Neural cell (in vitro differentiated cells): ENCODE data around the gene FHDC1. TPM values are rescaled to one million over a fixed set of nuclear protein-coding genes. Genes with fewer than 3 reads are reported as not detected.

Source experiments
- H2AFZ ChIP-seq: fragments of 200-600, 300-800 bp; sonication (generic), shearing (Covaris generic); 2 replicates; pipeline ENCODE4 v1.6.0; 2014; ENCODE audit warnings: low read depth, mild to moderate bottlenecking, antibody characterized with exemption, low read length, moderate library complexity
- H3F3A ChIP-seq: fragments of 200-600 bp; shearing (Covaris generic); 2 replicates; pipeline ENCODE4 v1.6.1; 2016; ENCODE audit warnings: mild to moderate bottlenecking, moderate library complexity, mixed read lengths, antibody characterized with exemption, low read length; ENCODE audit not compliant: insufficient read depth, poor library complexity, severe bottlenecking
- H3K27ac ChIP-seq: fragments of 200-600, 300-800 bp; sonication (generic), shearing (Covaris generic); 2 replicates; pipeline ENCODE4 v1.5.1; 2014; ENCODE audit warnings: mild to moderate bottlenecking, low read length, moderate library complexity
- H3K27me3 ChIP-seq: fragments of 300-800, 200-600 bp; sonication (generic), shearing (Covaris generic); 2 replicates; pipeline ENCODE4 v1.6.0; 2014; ENCODE audit warnings: mild to moderate bottlenecking, low read depth, low read length, moderate library complexity; ENCODE audit not compliant: insufficient read depth
- H3K36me3 ChIP-seq: fragments of 300-800, 200-600 bp; sonication (generic), shearing (Covaris generic); 2 replicates; pipeline ENCODE4 v1.5.1; 2014; ENCODE audit warnings: mild to moderate bottlenecking, antibody characterized with exemption, low read length, moderate library complexity; ENCODE audit not compliant: insufficient read depth
- H3K4me2 ChIP-seq: fragments of 300-800, 200-600 bp; sonication (generic), shearing (Covaris generic); 2 replicates; pipeline ENCODE4 v1.6.0; 2014; ENCODE audit warnings: mild to moderate bottlenecking, low read length
- H3K4me3 ChIP-seq: fragments of 300-800, 200-600 bp; sonication (generic), shearing (Covaris generic); 2 replicates; pipeline ENCODE4 v1.5.1; 2014; ENCODE audit warnings: mild to moderate bottlenecking, low read length, moderate library complexity
- H3K79me2 ChIP-seq: fragments of 200-600 bp; shearing (Covaris generic); replicated peaks from 2 replicates; pipeline ENCODE4 v1.6.0; 2014; ENCODE audit warnings: mild to moderate bottlenecking, low read length, moderate library complexity; ENCODE audit not compliant: insufficient read depth
- H3K9ac ChIP-seq: fragments of 300-800, 200-600 bp; sonication (generic), shearing (Covaris generic); 2 replicates; pipeline ENCODE4 v1.6.1; 2016; ENCODE audit warnings: mild to moderate bottlenecking, low read length, mixed read lengths
- H3K9me2 ChIP-seq: fragments of 200-600 bp; shearing (Covaris generic); 2 replicates; pipeline ENCODE4 v1.6.1; 2016; ENCODE audit warnings: mild to moderate bottlenecking, low read length, mixed read lengths; ENCODE audit not compliant: insufficient read depth
- H3K9me3 ChIP-seq: fragments of 200-600, 300-800 bp; sonication (generic), shearing (Covaris generic); 2 replicates; pipeline ENCODE4 v1.6.1; 2016; ENCODE audit warnings: mild to moderate bottlenecking, mixed run types, low read length, moderate library complexity, mixed read lengths
- H4K20me1 ChIP-seq: fragments of 200-600 bp; shearing (Covaris generic); 2 replicates; pipeline ENCODE4 v1.6.1; 2016; ENCODE audit warnings: mild to moderate bottlenecking, mixed run types; ENCODE audit not compliant: insufficient read depth
- CTCF ChIP-seq: fragments of 450-650 bp; IDR thresholded peaks from 2 replicates; pipeline ENCODE4 v1.5.1; 2014; ENCODE audit warnings: antibody characterized with exemption, mild to moderate bottlenecking, moderate library complexity; ENCODE audit not compliant: poor library complexity, severe bottlenecking
- EP300 ChIP-seq: fragments of 450-650 bp; conservative IDR thresholded peaks from 2 replicates; pipeline ENCODE4 v1.6.1; 2014; ENCODE audit warnings: antibody characterized with exemption, mild to moderate bottlenecking, moderate library complexity; ENCODE audit not compliant: poor library complexity, severe bottlenecking
- EZH2 ChIP-seq: fragments of 200-600, 300-800 bp; shearing (Covaris generic), sonication (generic); IDR thresholded peaks from 2 replicates; pipeline ENCODE4 v1.6.1; 2014; ENCODE audit warnings: antibody characterized with exemption, low read length, borderline replicate concordance, mild to moderate bottlenecking; ENCODE audit not compliant: insufficient read depth, poor library complexity, severe bottlenecking
- MXI1 ChIP-seq: fragments of 450-650 bp; conservative IDR thresholded peaks from 2 replicates; pipeline ENCODE4 v1.6.1; 2014; ENCODE audit warnings: antibody characterized with exemption, mild to moderate bottlenecking; ENCODE audit not compliant: poor library complexity, severe bottlenecking
- POLR2AphosphoS5 ChIP-seq: IDR thresholded peaks from 2 replicates; pipeline ENCODE4 v1.6.1; 2012
- RAD21 ChIP-seq: fragments of 450-650 bp; conservative IDR thresholded peaks from 2 replicates; pipeline ENCODE4 v1.6.1; 2014; ENCODE audit warnings: antibody characterized with exemption, mild to moderate bottlenecking, moderate library complexity
- SMC3 ChIP-seq: fragments of 450-650 bp; conservative IDR thresholded peaks from 2 replicates; pipeline ENCODE4 v1.6.1; 2014; ENCODE audit warnings: antibody characterized with exemption, mild to moderate bottlenecking, moderate library complexity; ENCODE audit not compliant: poor library complexity
- TAF1 ChIP-seq: IDR thresholded peaks from 2 replicates; pipeline ENCODE4 v1.6.1; 2012; ENCODE audit warnings: low read depth
- polyA plus RNA-seq: library from polyadenylated mRNA; depleted of rRNA; stranded (reverse); fragments of >200 nt; gene quantifications from 2 replicates; pipeline ENCODE4 v1.2.3, GENCODE V29; 2014
- TF ChIP-seq, protein P1 (sequence below): IDR thresholded peaks from 2 replicates; pipeline ENCODE4 v1.6.1; 2012; ENCODE audit warnings: borderline replicate concordance

The FHDC1 gene
- polyA plus RNA-seq, 1 donor from 2014 or later, result 11.4 TPM

DNA sequence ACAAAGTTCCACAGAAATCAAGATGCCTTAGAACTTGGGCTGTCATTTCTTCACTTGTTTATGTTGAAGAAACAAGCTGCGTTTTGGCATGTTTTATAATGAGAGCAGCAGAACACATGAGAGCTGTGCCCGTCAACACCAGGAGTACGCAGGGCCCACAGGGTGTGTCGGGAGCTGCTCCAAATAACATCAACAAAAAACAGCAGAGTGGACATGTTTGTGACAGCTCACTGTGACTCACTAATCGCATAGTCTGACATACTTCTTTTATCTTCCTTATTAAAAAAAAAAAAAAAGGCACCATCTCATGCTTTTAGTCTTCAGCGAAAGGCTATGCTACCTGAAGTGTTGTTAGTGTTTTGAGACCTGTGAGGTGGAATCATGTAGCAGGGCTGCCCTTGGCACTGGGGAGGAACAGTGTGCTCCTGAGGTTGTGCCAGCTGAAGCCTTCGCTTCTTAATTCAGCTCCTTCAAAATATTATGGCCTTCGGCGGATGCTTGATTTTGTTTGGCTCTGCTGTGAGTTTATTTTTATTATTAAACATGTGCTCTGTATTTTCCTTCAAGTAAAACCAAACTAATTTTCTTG lies 32.8 kb downstream of the FHDC1 start:
- Histone ChIP-seq H3K4me3 (no peak overlapping the region), H3K36me3 (peaks cover 12% of the 10 kb centered on the region), H3K79me2 (no peaks in the 10 kb centered on the region), H3K9me2 (no peaks in the 10 kb centered on the region), H3K27ac (no peak overlapping the region), H2AFZ (no peak overlapping the region), H3K27me3 (no peaks in the 10 kb centered on the region), H3F3A (no peaks in the 10 kb centered on the region), H3K9ac (no peak overlapping the region), H3K4me2 (no peak overlapping the region), H4K20me1 (no peaks in the 10 kb centered on the region), H3K9me3 (no peaks in the 10 kb centered on the region)
- TF ChIP-seq, protein P1, sequence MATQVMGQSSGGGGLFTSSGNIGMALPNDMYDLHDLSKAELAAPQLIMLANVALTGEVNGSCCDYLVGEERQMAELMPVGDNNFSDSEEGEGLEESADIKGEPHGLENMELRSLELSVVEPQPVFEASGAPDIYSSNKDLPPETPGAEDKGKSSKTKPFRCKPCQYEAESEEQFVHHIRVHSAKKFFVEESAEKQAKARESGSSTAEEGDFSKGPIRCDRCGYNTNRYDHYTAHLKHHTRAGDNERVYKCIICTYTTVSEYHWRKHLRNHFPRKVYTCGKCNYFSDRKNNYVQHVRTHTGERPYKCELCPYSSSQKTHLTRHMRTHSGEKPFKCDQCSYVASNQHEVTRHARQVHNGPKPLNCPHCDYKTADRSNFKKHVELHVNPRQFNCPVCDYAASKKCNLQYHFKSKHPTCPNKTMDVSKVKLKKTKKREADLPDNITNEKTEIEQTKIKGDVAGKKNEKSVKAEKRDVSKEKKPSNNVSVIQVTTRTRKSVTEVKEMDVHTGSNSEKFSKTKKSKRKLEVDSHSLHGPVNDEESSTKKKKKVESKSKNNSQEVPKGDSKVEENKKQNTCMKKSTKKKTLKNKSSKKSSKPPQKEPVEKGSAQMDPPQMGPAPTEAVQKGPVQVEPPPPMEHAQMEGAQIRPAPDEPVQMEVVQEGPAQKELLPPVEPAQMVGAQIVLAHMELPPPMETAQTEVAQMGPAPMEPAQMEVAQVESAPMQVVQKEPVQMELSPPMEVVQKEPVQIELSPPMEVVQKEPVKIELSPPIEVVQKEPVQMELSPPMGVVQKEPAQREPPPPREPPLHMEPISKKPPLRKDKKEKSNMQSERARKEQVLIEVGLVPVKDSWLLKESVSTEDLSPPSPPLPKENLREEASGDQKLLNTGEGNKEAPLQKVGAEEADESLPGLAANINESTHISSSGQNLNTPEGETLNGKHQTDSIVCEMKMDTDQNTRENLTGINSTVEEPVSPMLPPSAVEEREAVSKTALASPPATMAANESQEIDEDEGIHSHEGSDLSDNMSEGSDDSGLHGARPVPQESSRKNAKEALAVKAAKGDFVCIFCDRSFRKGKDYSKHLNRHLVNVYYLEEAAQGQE, result no peak
- TF ChIP-seq CTCF (no peak), TAF1 (no peak), EP300 (no peak), RAD21 (no peak), SMC3 (no peak), EZH2 (no peak), MXI1 (no peak), POLR2AphosphoS5 (no peak)

GRCh38 chr4:152970102-152970820 lies 34.1 kb downstream of the FHDC1 start:
- Histone ChIP-seq H4K20me1 (no peaks in the 10 kb centered on the region), H3K9ac (no peak overlapping the region), H3K4me3 (no peak overlapping the region), H3K27ac (no peak overlapping the region), H3K79me2 (no peaks in the 10 kb centered on the region), H3K36me3 (peaks cover 12% of the 10 kb centered on the region), H3K9me2 (no peaks in the 10 kb centered on the region), H3K9me3 (no peaks in the 10 kb centered on the region), H3F3A (no peaks in the 10 kb centered on the region), H2AFZ (no peak overlapping the region), H3K4me2 (no peak overlapping the region), H3K27me3 (no peaks in the 10 kb centered on the region)
- no peak for TF ChIP-seq MXI1
- no peak for TF ChIP-seq POLR2AphosphoS5
- no peak for TF ChIP-seq TAF1
- TF ChIP-seq SMC3, result no peak
- TF ChIP-seq, protein P1, result no peak
- TF ChIP-seq EZH2, result no peak
- no peak for TF ChIP-seq RAD21
- TF ChIP-seq EP300, result no peak
